Femur (tissue), 1 donor: ENCODE data around the gene TAX1BP1.

Source experiments
- DNase-seq: peaks from one replicate; pipeline ENCODE4 v3.0.0-alpha.2; 2017

TAX1BP1 gene

DNA sequence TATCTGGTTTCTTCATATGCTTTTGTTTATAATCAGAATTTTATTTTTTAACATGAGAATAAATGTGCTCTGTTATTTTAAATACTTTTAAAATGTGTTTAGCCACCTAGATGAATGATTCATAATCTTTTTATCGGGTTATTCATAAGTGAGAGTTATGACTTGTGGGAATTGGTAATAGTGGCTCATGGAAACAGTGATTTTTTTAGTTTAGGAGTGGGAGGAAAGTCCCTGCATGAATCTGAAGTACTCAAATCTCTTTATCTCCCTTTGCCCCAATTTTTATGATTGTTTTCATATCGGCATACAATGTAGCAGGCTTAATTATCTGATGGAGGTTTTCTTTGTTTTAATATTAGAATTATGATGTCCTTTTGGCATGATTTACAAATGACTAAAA lies 42.9 kb downstream of the TAX1BP1 start:
- DNase-seq: no peak

DNA sequence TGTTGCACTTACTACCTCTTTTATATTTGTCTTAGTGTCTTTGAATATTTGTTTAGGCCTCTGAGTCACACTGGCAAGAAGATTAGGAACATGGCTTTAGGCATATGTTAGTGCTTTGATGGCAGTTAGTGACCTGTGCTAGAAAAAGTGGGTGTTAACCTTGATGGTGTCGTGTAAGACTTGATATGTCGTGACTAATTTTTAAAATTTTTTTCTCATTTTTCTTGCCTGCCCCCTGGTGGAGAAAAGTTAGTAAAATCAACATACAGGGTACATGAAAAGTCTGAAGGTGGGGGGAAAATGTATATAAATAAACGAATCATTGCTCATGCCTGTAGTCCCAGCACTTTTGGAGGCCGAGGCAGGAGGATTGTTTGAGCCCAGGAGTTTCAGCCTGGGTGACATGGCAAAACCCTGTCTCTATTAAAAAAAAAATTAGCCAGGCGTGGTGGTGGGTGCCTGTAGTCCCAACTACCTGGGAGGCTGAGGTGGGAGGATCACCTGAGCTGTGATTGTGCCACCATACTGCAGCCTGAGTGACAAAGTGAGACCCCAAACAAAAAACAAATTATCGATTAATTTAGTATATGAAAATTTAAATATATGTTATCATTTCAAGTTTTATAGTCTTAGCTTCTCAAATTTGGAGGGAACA lies 44.6 kb downstream of the TAX1BP1 start:
- DNase-seq: no peak

DNA sequence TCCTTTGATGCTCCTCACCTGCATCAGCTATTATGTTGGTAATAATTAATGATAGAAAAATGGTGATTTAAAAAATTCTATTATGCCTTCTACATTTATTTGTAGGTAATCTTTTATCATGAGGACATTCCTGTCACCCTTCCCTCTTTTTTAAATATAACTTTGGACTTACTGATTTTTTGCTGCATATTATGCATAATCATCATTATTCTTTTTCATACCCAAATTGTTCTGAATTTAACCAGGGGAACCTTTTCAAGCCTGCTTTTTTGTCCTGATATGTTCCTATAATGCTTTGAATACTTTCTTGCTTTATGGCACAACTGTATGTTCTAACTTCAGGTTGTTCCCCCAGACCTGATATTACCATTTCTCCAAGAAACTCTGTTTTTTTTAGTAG lies 48.5 kb downstream of the TAX1BP1 start:
- DNase-seq: no peak

- DNase-seq: no peak
These were observed 53.8 kb downstream of the TAX1BP1 start for GRCh38 chr7:27793780-27794179.

DNA sequence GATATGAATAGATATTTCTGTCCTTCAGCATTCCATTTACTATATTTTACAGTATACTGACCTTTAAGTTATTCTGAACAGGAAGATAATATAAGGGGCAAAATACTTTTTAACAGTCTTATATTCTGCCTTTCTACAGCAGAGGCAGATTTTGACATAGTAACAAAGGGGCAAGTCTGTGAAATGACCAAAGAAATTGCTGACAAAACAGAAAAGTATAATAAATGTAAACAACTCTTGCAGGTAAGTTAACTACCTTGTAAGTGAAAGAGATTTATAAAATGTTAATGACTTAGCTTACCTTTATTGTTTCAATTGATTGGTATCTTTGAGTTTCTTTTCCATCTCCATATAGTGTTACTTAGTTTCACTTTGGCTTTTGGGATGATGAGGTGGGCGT lies 56.0 kb downstream of the TAX1BP1 start:
- DNase-seq: no peak

- no peak for DNase-seq
These were observed 59.2 kb downstream of the TAX1BP1 start for GRCh38 chr7:27799212-27799611.

- DNase-seq: no peak
These were observed 63.0 kb downstream of the TAX1BP1 start for GRCh38 chr7:27802999-27803398.

- no peak for DNase-seq
These were observed 64.2 kb downstream of the TAX1BP1 start for GRCh38 chr7:27804139-27804538.

- DNase-seq: no peak
These were observed 68.7 kb downstream of the TAX1BP1 start for GRCh38 chr7:27808626-27809025.

DNA sequence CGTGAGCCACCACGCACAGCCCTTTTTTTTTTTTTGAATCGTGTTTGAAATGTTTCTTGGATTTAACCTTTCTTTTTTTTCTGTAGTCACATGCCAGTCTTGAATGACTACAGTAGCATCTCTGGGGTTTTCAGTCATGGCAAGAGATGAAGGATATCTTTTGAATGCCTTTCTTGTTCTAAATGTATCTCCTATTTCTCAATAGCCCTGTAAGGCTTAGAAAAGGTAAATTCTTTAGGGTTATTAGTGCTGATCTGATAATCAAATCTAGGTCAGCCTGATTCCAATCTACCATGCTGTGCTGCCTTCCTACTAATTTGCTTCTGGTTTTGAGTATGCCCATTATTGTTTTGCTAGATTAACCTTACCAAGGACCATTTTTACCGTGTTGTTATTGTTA lies 70.2 kb downstream of the TAX1BP1 start:
- no peak for DNase-seq

GRCh38 chr7:27812706-27813105 lies 72.7 kb downstream of the TAX1BP1 start:
- DNase-seq: no peak

DNA sequence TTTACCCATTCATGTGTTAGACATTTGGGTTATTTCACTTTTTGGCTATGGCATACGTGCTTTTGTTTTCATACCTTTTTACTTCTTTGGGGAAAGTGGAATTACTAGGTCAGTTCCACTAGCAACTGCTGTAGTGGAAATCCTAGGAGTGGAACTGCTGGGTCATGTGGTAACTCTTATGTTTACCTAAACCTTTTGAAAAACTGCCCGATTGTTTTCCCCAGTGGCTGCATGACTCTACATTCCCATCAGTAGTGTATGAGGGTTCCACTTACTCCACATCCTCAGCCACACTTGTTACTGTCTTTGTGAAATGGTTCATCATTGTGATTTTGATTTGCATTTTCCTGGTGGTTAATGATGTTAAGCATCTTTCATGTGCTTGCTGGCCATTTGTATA lies 82.3 kb downstream of the TAX1BP1 start:
- no peak for DNase-seq

DNA sequence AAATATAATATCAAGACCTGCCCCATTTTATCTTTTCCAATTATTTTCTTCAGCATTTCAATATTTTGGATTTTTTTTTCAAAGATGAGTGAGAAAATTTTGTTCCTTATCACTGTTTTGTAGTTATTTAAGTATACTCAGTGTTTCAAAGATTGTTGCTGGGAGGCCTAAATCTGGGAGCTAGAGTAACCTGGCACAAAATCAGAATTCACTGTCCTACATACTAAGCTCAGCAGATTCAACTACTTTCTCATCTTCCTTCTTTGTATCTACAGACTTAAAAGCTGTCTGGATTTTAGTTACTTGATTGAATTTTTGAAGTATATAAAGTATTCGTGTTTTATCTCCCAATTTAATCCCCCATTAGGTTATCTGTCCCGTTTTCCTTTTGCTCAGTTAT lies 85.9 kb downstream of the TAX1BP1 start:
- DNase-seq: no peak

DNA sequence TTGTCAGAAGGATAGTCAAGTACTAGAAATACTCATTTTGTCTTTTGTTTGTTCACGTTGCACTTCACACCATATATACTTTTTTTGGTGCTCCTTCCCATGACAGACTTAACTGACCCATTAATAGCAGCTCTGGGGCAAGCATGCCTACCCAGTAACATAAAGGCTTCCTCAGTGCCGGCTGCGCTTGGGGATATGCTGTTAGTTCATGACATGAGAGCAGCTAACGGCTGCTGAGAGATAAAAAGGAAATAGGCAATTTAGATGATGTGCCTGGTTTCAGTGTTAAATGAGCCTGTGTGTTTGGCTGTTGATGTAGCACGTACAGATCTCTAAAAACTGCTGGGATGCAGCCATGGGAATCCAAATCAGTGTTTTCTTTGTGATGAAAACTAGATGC lies 86.4 kb downstream of the TAX1BP1 start:
- DNase-seq: no peak

DNA sequence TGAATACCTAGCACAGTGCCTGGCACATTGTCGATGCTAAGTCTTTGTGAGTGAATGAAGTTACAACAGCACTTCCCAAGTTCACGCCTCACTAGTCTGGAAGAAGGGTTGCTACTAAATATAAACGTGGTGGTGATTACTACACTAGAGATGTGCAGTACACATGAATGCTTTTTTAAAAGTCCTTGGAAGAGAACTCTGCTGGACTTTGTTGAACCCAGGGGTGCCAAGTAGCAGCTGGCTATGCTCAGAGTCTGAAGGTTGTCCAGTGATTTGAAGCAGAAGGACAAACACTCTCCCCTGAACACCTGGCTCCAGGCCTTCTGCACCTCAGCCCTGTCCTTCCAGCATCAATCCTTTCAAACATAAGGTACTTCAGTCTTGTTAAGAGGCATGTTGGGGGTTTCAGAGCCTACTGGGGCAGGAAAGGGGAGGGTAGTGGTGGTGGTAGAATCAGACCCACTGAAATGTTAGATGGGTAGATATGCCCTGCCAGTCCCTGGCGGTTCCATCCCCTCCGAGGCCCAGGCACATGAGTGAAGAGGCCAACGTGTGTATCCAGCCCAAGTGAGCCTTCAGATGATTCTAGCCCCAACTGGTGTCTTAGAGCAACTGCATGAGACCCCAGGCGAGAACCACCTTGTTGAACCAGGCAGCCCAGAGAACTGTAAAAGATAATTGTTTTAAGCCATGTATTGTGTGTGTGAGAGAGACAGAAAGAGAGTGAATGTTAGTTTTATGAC lies 94.4 kb downstream of the TAX1BP1 start:
- DNase-seq: no peak

GRCh38 chr7:27835376-27835775 lies 95.4 kb downstream of the TAX1BP1 start:
- DNase-seq: no peak

- DNase-seq: no peak
These were observed 96.6 kb downstream of the TAX1BP1 start for GRCh38 chr7:27836536-27836935.

DNA sequence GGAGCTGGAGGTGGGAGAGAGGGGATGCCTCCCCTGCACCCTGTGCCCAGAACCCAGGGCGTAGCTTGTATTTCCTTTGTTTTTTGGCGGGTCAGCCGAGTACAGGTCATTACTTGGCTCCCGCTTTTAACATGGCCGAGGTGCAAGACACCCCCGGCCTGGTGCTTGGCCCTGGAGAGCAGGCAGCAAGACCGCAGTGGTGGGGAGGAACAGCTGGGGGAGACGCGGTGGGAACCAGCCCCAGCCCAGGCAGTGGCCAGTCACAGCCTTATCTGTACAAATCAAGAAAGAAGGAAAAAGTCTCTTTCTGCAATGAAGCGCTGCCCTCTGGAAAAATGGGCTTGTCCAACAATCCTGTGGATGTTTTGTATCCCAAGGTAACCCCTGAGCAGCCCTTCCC lies 99.1 kb downstream of the TAX1BP1 start:
- no peak for DNase-seq

- no peak for DNase-seq
These were observed 100.4 kb downstream of the TAX1BP1 start for GRCh38 chr7:27840313-27840712.

DNA sequence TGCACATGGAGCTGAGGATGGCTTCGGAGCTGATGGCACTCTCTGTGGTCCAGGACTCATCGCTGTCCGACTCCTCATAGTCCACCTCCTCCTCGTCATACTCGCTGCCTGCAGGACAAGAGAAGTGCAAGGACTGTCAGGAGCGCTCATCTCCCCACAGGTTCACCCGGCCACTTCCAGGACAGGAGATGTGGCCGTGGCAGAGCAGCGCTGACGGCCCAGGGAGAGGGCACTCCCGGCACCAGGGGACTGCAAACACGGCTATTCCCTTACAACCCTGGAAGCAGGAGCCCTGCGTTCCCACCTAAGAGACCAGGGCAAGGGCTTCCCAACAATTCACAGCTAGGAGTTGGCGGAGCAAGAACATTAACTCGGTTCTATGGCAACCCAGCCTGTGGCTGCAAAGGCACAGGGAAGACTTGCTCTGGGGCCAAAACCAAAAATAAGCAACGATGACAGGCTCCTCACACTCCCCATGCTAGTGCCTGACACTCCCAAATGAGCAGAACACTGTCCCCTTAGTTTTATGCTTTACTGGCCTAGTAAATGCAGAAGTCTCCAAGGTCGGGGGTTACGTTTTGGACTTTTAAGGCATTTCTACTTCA lies 100.9 kb downstream of the TAX1BP1 start:
- no peak for DNase-seq

DNA sequence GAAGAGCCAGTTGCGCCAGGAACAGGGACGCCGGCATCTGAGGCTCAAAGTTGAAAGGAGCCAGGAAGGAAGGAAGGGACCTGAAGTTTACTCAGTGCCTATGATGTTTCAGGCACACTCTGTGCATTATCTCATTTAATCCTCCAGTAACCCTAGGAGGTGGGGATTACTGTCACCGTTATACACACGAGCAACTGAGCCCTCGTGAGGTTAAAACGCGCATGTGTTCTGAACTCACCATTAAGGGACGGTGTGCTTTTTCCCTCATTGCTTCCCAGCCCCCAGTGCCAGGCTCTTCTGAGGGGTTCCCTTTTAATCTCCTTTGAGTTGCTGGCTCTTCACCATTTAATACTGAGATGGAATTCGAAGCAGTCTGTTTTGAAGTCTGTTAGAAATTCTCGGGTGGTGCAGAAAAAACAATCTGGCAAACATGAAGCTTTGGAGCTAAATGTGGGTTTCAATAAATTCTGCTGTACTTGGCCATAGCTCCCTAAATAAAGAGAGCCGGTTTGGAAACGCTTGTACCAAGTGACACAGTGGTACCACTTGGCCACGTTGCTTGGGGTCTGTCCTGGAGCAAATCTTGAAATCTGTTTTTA lies 102.2 kb downstream of the TAX1BP1 start:
- DNase-seq: no peak

DNA sequence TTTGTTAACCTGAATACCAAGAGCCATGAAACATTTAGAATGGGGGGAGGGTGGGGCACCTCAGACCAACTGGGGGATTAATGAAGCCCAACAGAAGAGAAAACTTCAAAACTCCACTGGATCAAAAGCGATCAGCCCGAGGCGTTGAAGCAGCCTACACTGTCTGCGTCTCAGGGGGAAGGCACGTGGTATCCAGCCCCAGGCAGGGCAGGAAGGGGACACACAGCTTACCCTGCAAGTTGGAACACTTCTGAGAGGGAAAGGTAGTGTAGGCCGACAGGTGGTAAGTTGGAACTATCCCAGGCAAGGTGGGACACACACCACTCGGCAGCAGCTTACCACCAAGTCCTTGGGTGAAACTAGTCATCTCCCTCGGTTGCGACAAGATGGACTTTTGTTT lies 102.9 kb downstream of the TAX1BP1 start:
- no peak for DNase-seq

GRCh38 chr7:27843584-27844305 lies 103.8 kb downstream of the TAX1BP1 start:
- DNase-seq: no peak
